SK-N-SH (cell line): Measurements from ENCODE around the gene CHRM5. TPM values are rescaled to one million over a fixed set of nuclear protein-coding genes. Genes with fewer than 3 reads are reported as not detected.
A peak's percentile ranks its signal among the peaks of the same experiment; 100 is the strongest.

Experiments
- CTCF ChIA-PET: fragments of 300-600, 350-600 bp; formaldehyde crosslinking; extraction: SDS; loops from one replicate; lab custom pipeline; 2021; lab: Yijun Ruan, JAX
- POLR2A ChIA-PET: fragments of 350-600 bp; sonication (Branson Sonifier 250); formaldehyde crosslinking; extraction: SDS; loops from one replicate; lab custom pipeline; 2020; ENCODE audit warnings: antibody characterized with exemption, inconsistent platforms; lab: Yijun Ruan, JAX
- DNase-seq: peaks from one replicate; pipeline ENCODE4 v3.0.0; 2012
- H2AFZ ChIP-seq: fragments of 200-600 bp; sonication (generic); 2 replicates; pipeline ENCODE4 v1.8.1; 2016; ENCODE audit warnings: antibody characterized with exemption, mild to moderate bottlenecking, low read depth
- H3F3A ChIP-seq: fragments of 200-600 bp; sonication (generic); replicated peaks from 2 replicates; pipeline ENCODE3; 2016; ENCODE audit warnings: antibody characterized with exemption, mild to moderate bottlenecking; ENCODE audit not compliant: insufficient read depth
- H3K27ac ChIP-seq, 2 experiments: fragments of 200-500 bp in 1 of 2; fragments of 200-600 bp in 1 of 2; sonication (Bioruptor generic) in 1 of 2; sonication (generic), shearing (Covaris generic) in 1 of 2; 2 replicates each; pipeline versions ENCODE4 v1.5.1 to v1.6.1; 2014 to 2016; ENCODE audit warnings: low read depth in 2 of 2, inconsistent platforms in 1 of 2, low read length in 1 of 2, mild to moderate bottlenecking in 1 of 2, mixed read lengths in 1 of 2
- H3K27me3 ChIP-seq: fragments of 200-600 bp; sonication (generic), shearing (Covaris generic); 2 replicates; pipeline ENCODE4 v1.6.1; 2016; ENCODE audit warnings: mixed run types; ENCODE audit not compliant: insufficient read depth
- H3K36me3 ChIP-seq, 2 experiments: fragments of 200-500 bp in 1 of 2; fragments of 200-600 bp in 1 of 2; sonication (Bioruptor generic) in 1 of 2; sonication (generic) in 1 of 2; replicated peaks in 1 of 2; 2 replicates each; pipeline versions ENCODE3 to v1.5.1; 2014 to 2016; ENCODE audit warnings: low read length in 1 of 2, mild to moderate bottlenecking in 1 of 2; ENCODE audit not compliant: insufficient read depth in 2 of 2, control insufficient read depth in 1 of 2
- H3K4me1 ChIP-seq, 2 experiments: fragments of 200-500 bp in 1 of 2; fragments of 200-600 bp in 1 of 2; sonication (Bioruptor generic) in 1 of 2; sonication (generic), shearing (Covaris generic) in 1 of 2; 2 replicates each; pipeline versions ENCODE4 v1.5.1 to v1.6.1; 2014 to 2016; ENCODE audit warnings: low read depth in 1 of 2, low read length in 1 of 2, mixed run types in 1 of 2; ENCODE audit not compliant: insufficient read depth in 2 of 2, control insufficient read depth in 1 of 2
- H3K4me2 ChIP-seq: fragments of 200-600 bp; sonication (generic), shearing (Covaris generic); 2 replicates; pipeline ENCODE4 v1.6.1; 2017; ENCODE audit warnings: mixed run types
- H3K4me3 ChIP-seq, 2 experiments: fragments of 200-500 bp in 1 of 2; fragments of 200-600 bp in 1 of 2; sonication (Bioruptor generic) in 1 of 2; sonication (generic), shearing (Covaris generic) in 1 of 2; 2 replicates each; pipeline versions ENCODE4 v1.5.1 to v1.8.1; 2014 to 2016; ENCODE audit warnings: low read depth in 2 of 2, inconsistent platforms in 1 of 2, low read length in 1 of 2, mild to moderate bottlenecking in 1 of 2, mixed read lengths in 1 of 2, moderate library complexity in 1 of 2
- H3K79me2 ChIP-seq: fragments of 200-600 bp; sonication (generic); 2 replicates; pipeline ENCODE4 v1.8.1; 2017; ENCODE audit warnings: mild to moderate bottlenecking; ENCODE audit not compliant: insufficient read depth
- H3K9ac ChIP-seq: fragments of 200-600 bp; sonication (generic); 2 replicates; pipeline ENCODE4 v1.6.1; 2017; ENCODE audit warnings: mixed run types
- H3K9me2 ChIP-seq: fragments of 200-600 bp; sonication (generic); 2 replicates; pipeline ENCODE4 v1.6.1; 2017; ENCODE audit warnings: mixed run types
- H3K9me3 ChIP-seq: fragments of 200-600 bp; sonication (generic); 2 replicates; pipeline ENCODE4 v1.6.1; 2017; ENCODE audit warnings: mixed run types, mild to moderate bottlenecking, moderate library complexity
- H4K20me1 ChIP-seq: fragments of 200-600 bp; sonication (generic); 2 replicates; pipeline ENCODE4 v1.6.1; 2017; ENCODE audit warnings: mild to moderate bottlenecking, mixed run types; ENCODE audit not compliant: insufficient read depth
- CHD2 ChIP-seq: fragments of 150-350 bp; IDR thresholded peaks from 2 replicates; pipeline ENCODE4 v1.6.1; 2018; ENCODE audit warnings: low read length; ENCODE audit not compliant: partially characterized antibody
- CTCF ChIP-seq: fragments of 200-600 bp; sonication (generic); IDR thresholded peaks from 2 replicates; pipeline ENCODE4 v1.6.1; 2017; ENCODE audit warnings: antibody characterized with exemption, mild to moderate bottlenecking, moderate library complexity
- MAX ChIP-seq: IDR thresholded peaks from 2 replicates; pipeline ENCODE4 v1.4.0; 2012; ENCODE audit warnings: low read depth
- PBX3 ChIP-seq: IDR thresholded peaks from 2 replicates; pipeline ENCODE4; 2012
- RAD21 ChIP-seq: IDR thresholded peaks from 2 replicates; pipeline ENCODE4 v1.6.1; 2012; ENCODE audit warnings: mild to moderate bottlenecking, low read length
- RXRA ChIP-seq: IDR thresholded peaks from 2 replicates; pipeline ENCODE4 v1.4.0; 2012; ENCODE audit warnings: low read depth, mild to moderate bottlenecking, borderline replicate concordance
- ZBTB33 ChIP-seq: IDR thresholded peaks from 2 replicates; pipeline ENCODE4 v1.4.0; 2012; ENCODE audit warnings: low read depth, borderline replicate concordance
- WGBS: methylation state at CpG from one replicate; pipeline ENCODE4 v1.1.6; 2017; ENCODE audit warnings: low lambda C conversion rate; 5-methylcytosine and 5-hydroxymethylcytosine counted together
- polyA plus RNA-seq, 3 experiments: library from polyadenylated mRNA; depleted of rRNA; stranded (reverse); fragments of >200 nt; gene quantifications; 2 replicates each; pipeline ENCODE4 v1.2.3, GENCODE V29; 2012

The CHRM5 gene
- polyA plus RNA-seq, 1 of the 3 experiments (the other 2 are of a cell fraction) = 0.03 TPM

- no peaks in the 10 kb centered on the region for H3K36me3 ChIP-seq
- POLR2A ChIA-PET = no interaction called here
Observed at GRCh38 chr15:33975022-33975565, 6.8 kb downstream of the CHRM5 start.

GRCh38 chr15:33980159-33980558, 11.9 kb downstream of the CHRM5 start:
- Histone ChIP-seq H3K9me2 (no peaks in the 10 kb centered on the region), H3K4me3 (no peak overlapping the region), H2AFZ (no peak overlapping the region), H4K20me1 (no peaks in the 10 kb centered on the region), H3K27ac (no peak overlapping the region), H3K9ac (no peak overlapping the region), H3F3A (no peaks in the 10 kb centered on the region), H3K4me1 (no peaks in the 10 kb centered on the region; a peak in 1 of 4 replicates), H3K9me3 (no peaks in the 10 kb centered on the region), H3K27me3 (no peaks in the 10 kb centered on the region), H3K36me3 (no peaks in the 10 kb centered on the region), H3K79me2 (no peaks in the 10 kb centered on the region), H3K4me2 (no peak overlapping the region)
- no peak for TF ChIP-seq PBX3
- ChIA-PET CTCF (interaction anchor here (0.8 to 1.4 kb wide), 4 partner anchors 9 to 279 kb away, joined by 3 to 6 read pairs (median 4); no protein-coding TSS in a partner anchor), POLR2A (no interaction called here)
- DNase-seq = no peak
- 68% methylated on average over 7 of the region's 7 CpGs for WGBS

More at GRCh38 chr15:33975022-33975565, 6.8 kb downstream of the CHRM5 start:
- H3K4me1 ChIP-seq = no peaks in the 10 kb centered on the region; a peak in 1 of 4 replicates
- no peaks in the 10 kb centered on the region for H3F3A ChIP-seq
- TF ChIP-seq CTCF (peak; percentile 42; the same call in 1 of the 2 replicates), CHD2 (no peak), RAD21 (peak; percentile 39)
- no peak for DNase-seq
- CTCF ChIA-PET = interaction anchor here (1.6 to 10.1 kb wide), 4 partner anchors 16 to 238 kb away, joined by 3 to 98 read pairs (median 6); no protein-coding TSS in a partner anchor
- no peaks in the 10 kb centered on the region for H3K79me2 ChIP-seq
- no peaks in the 10 kb centered on the region for H3K9me2 ChIP-seq
- no peak overlapping the region for H2AFZ ChIP-seq
- no peak overlapping the region for H3K9ac ChIP-seq
- H3K4me2 ChIP-seq = no peak overlapping the region
- no peaks in the 10 kb centered on the region for H3K9me3 ChIP-seq
- no peaks in the 10 kb centered on the region for H3K27me3 ChIP-seq
- H4K20me1 ChIP-seq = no peaks in the 10 kb centered on the region
- no peak overlapping the region for H3K27ac ChIP-seq
- no peak overlapping the region for H3K4me3 ChIP-seq
- WGBS = 93% methylated on average over 4 of the region's 4 CpGs

GRCh38 chr15:33982516-33982915, 14.2 kb downstream of the CHRM5 start:
- H3K27me3 ChIP-seq = no peaks in the 10 kb centered on the region
- H3K36me3 ChIP-seq = no peaks in the 10 kb centered on the region
- no peaks in the 10 kb centered on the region for H3K9me3 ChIP-seq
- no peak for TF ChIP-seq MAX
- no peak for TF ChIP-seq ZBTB33
- TF ChIP-seq RXRA = no peak
- H3F3A ChIP-seq = no peaks in the 10 kb centered on the region
- no peak overlapping the region for H3K4me2 ChIP-seq
- H3K4me1 ChIP-seq = peaks cover 2 to 5% of the 10 kb centered on the region in 2 experiments; a peak in 2 of 4 replicates
- no peak overlapping the region for H2AFZ ChIP-seq
- no peaks in the 10 kb centered on the region for H4K20me1 ChIP-seq
- no peak overlapping the region for H3K27ac ChIP-seq
- 83% methylated on average over 1 of the region's 1 CpG for WGBS
- no peak for DNase-seq
- H3K9ac ChIP-seq = no peak overlapping the region
- no peak overlapping the region for H3K4me3 ChIP-seq
- H3K79me2 ChIP-seq = no peaks in the 10 kb centered on the region
- H3K9me2 ChIP-seq = no peaks in the 10 kb centered on the region
- POLR2A ChIA-PET = no interaction called here
- CTCF ChIA-PET = no interaction called here
